Activated CD8-positive, alpha-beta memory T cell treated with anti-CD3 and anti-CD28 coated beads for 1 hour (primary cell): ENCODE data around the gene CREB5.

Source experiments
- DNase-seq, 2 donors: peaks; one replicate each; pipeline ENCODE4 v3.0.0-alpha.2; 2020; ENCODE audit warnings: low read depth in 1 of 2; ENCODE audit errors: extremely low read depth in 1 of 2

CREB5 gene

DNA sequence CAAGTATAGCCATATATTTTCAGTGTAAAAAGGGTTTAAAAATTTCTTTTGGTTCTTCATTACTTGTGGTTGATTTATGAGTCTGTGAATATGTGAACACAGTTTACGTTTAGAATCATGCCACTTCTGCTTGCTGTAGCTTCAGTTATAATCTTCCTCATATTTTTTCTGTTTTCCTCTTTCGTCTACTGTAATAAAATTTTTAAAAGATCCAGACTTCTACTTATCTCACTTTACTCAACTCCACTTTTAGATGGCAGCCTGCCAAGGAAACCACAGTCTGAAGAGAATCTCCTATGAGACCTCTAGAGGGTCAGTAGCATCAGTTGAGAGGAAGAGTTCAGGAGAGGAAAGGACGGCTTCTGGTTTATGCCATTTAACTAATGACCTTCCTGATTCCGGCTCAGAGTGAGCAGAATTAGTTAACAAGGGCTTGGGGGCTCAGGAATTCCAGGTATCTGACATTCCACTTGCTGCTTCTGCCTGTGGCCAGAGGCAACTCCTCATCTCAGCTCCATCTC lies 21.4 kb downstream of the CREB5 start:
- DNase-seq: no peak

DNA sequence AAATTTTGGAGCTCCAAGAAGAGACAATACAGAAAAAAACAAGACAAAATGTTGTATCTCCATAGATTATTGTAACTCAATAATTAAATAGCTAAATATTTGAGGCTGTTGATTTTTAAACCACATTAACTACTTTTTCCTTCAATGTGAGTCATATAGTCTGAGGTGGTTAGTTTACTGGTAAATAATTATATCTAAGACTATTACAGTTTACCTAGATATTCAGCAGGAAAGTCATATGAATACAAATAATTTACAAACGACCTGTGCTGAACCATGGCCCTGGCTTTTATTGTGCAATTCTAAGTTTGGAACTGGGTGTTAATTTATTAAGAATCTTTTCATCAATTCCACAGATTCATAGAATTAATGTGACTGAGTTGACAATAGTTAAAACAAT lies 22.2 kb downstream of the CREB5 start:
- DNase-seq: no peak

DNA sequence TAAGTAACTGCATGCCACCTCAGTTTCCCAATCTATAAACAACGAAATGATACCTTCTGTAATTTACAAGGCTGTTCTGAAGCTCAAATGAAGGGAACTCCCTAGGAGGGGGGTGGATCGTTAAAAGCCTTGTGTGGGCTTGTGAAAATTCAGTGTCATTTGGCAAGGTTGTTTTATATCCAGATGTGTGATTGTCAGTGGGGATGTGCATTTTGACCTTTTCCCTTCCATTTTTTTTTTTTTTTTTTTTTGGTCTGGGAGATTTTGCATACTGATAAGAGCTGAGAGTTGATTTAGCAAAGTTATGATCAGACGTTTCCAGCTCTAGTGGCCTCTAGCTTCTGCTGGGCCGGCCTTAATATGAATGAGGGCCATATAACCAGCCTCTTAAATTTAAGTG lies 22.8 kb downstream of the CREB5 start:
- no peak for DNase-seq

DNA sequence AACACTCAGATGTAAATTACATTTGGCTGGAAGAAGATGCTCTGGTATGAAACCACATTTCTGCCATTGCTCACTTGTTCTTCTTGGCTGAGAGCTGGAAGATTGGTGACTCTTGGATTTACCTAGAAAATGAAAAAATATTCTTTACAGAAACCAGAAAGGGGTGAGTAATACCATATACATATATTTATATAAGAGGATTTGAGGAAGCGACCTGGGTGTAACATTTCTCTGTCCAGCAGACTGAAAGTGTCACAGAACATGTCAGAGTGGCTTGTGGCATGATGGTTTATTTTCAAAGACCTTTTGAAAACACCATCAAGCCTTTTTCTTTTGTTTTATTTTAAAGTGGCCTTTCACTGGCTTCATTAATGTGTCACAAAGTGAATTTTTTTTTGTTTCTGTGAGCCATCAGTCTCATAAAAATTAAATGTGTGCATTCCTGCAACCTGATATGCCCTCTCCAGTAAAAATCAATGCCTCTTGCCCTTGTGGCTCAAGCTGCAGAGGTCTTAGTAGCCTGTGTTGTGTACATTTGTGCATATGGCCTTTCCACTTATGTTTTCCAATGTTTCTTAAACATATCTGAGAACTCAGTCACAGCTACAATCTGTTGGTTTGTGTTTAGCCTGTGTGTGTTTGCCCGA lies 23.5 kb downstream of the CREB5 start:
- no peak for DNase-seq

DNA sequence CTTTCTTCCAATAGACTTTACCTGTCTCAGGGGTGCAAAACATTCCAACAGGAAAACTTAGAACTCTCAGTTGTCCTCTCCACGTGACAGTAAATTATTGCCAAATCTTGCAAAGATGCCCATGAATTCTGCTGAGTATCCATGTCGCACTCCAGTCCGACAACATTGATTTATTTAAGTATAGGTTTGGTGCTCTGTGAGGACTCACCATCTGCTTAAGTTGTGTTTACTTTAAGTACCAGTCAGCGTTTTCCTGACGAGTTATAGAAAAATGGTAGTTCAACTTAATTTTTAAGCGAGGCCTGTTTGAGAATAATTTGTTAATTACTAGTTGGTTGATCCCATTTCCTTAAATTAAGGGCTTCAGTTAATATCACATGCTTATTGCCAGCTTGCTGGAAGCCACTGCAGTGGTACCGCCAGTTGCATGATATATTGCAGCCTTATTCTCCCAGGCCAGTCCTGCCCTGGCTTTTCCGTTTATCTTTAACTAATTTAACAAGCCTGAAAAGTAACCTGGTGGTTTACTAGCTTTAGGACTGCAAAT lies 27.8 kb downstream of the CREB5 start:
- no peak for DNase-seq

DNA sequence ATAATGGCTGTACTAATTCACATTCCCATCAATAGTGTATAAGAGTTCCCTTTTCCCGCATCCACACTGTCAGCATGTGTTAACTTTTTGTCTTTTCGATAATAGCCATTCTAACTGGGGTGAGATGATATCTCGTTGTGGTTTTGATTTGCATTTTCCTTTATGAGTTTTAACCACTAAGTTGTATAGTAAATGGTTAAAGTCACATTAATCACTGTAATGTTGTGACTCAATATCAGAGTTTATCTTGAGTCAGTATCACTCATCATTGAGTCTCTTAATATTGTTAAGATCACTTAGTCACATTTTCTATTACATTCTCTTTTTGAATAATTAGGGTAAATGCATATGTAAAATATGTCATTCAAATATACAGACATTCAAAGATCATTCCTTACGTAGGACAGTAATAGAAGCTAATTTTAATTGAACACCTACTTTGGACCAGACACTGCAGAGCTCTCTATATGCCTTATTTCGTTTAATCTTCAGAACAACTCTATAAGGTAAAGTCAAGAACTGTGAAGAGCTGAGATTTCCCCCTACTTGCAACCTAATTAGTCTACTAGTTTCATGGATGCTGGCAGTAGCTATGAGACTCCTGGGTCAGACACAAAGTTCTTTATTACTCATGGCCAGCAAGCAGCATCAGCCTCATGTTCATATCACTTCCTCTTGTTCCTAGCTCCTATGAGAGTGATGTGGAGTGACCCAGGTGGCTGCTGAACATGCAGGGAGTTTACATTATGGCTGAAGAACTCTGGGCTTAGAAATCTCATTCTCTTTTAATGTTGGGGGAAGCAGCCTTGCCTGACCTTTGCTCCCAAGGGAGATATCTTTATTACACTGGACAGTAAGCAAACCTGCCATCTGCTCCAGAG lies 30.5 kb downstream of the CREB5 start:
- no peak for DNase-seq

DNA sequence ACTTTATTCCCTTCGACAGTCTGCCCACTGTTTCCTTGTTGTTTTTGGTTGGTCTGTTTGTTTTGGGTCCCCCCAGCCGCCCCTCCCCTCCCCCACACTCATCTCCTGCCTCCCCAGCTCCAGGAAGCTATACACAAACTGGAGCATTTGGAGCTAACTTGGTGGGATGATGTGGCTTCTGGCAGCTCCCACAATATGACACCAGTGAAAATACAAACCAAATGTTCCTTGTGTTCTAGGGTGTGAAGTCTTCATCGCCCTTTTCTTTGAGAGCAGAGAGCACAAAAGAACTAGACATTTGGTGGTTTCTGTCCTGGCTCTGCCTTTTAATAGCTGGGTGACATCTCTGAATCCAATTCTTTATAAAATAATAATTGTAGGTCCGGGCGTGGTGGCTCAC lies 33.8 kb downstream of the CREB5 start:
- no peak for DNase-seq

DNA sequence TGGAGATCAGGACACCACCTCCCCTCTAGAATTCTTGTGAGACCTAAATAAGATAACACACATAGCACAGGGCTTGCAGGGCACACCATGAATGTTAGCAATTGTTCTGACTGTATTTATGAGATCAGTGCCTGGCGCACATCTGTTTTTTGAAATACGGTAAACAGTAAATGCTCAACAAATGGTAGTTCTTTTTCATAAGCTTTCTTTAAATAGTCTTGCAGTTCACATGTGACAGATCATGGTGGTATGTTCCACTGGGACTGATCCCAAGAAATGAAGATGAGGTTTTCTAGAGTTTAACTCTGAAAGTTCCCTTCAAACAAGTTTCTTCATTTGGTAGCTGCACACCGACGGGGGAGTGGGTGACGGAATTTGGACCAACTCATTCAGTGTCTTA lies 34.8 kb downstream of the CREB5 start:
- DNase-seq: no peak

DNA sequence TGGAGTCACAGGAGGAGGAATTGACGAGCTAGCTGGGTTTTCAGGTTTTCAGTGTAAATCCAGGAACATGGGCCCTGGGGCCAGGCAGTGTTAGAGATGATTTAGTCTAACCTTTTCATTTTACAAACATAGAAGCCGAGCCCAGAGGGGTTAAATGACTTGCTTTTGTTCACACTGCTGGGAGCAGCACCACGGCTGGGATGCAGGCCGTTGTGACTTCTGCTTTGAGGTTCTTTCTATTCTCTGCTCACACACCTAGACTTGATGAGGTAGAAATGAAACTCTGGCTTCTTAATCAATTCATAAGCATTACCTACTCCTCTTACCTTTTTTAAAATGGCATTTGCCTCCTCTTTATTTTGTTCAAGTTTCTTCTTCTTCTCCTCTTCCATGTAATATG lies 36.4 kb downstream of the CREB5 start:
- no peak for DNase-seq

DNA sequence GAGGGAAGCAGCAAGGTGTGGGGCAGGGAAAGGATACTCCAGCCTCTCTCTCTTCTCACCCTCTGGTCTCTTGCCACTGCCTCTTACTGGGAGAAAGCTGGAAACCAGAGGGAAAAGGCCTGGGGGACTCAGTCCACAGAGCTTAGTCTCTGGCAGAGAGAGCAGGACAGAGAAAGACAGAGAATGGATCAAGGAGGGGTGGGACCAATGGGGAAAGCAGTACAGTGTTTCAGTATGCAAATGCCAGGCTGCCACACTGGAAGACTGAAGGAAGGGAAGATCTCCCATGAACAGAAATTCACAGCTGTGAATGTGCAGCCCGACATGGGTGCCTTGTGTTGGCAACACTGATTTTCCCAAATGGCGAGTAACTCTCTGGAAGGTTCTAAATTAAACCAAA lies 40.4 kb downstream of the CREB5 start:
- no peak for DNase-seq

DNA sequence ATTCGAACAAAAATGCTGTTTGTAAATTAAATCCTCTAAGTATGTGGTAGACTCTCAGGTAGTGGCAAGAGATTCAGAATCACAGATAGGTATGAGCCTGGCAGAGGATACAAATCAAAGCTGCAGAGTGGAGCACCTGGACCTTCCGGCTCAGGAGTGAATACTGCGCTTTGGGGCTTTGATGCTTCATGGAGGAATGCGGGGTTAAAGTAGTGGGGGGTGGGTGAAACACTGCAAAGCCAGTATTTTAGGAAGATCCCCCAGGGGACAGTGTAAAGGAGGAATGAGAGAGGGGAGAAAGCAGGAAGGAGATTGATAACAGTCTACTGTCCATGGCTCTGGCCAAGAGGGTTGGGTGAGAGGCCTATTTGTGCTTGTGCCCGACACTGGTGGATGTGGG lies 43.2 kb downstream of the CREB5 start:
- no peak for DNase-seq

DNA sequence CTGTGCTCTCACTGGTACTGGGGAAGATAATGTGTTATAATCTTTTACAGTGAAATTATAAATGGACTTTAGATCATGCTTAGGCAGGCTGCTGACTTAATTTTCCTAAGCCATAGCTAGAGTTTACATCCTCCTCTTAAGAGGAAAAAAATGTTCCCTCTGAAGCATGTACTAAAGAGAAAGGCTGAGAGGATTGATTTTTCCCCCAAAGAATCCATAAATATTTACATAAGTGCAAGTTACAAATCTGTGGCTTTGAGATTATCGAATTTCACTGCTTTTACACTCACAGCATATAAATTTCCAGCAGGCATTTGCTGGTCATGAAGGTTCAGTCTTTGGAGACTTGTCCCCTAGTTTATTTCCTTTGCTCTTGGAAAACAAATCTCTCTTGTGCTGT lies 43.7 kb downstream of the CREB5 start:
- DNase-seq: no peak

DNA sequence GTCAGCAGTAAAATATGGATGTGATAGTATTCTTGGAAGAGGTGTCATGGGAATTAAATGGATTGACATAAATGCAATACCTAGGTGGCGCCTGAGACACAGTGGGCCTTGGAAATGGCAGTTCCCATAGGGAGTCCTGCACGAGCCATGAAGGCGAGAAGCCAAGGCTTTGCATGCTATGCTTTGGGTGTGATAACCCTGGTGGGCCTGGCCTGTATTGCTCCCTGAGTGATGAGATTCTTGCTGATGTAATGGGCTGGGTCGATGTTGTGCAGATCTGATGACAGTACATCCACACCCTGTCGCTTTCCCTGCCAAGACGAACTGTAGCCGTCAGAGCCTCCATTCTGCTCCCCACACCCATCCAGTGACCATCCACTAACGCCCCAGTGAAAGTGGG lies 46.4 kb downstream of the CREB5 start:
- DNase-seq: no peak

DNA sequence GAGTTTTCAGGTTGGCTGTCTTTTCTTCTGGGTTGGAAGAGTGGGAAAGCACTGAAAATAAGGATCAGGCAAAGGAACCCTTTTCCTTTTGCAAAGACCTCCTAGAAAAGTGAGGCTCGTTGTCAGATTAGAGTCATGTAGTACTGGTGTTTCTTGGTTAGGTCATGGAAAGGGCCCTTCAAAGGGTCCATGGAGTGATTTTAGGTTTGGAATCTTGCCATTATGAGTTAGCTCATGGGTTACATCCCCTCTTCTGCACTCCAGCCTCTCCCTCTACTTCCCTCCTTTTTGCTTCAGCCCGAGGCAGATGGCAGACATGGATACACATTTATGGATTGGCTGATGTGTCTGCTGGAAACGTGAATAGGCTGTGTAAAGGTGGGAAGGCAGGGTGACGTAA lies 47.0 kb downstream of the CREB5 start:
- no peak for DNase-seq

DNA sequence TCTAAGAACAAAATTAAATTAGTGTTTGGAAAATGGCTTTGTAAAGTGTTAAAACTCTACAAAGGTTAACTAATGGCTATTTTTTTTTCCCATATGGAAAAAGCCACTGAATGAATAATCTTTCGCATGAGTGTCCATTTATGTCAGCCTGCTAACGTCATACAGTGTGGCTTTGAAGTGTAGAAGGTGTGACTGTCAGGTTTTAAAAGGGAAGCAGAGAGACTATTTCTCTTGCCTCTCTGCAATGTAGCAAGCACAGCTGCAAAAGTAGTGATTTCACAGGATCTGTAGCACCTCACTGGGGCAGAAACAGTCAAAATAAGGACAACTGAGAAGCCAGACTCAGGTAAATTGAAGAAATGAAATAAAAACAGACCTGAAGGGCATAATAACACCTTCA lies 53.4 kb downstream of the CREB5 start:
- no peak for DNase-seq

DNA sequence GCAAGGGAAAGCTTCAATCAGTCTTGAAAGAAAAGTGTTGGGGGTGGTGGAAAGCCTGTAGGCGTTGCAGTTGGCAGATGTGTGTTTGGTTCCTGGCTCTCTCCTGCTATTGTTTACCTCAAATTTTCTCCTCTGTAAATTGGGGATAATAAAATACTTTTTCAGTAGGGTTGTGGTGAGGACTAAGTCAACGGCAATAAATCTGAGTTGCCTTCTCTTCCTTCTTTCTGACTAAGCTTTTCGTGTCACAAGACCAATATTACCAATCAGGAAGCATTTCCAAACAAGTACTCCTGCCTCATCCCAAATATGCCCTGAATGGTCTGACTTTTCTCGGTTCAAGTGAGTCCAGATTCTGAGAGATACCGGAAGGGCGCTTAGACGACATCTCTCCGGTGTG lies 54.0 kb downstream of the CREB5 start:
- DNase-seq: no peak

DNA sequence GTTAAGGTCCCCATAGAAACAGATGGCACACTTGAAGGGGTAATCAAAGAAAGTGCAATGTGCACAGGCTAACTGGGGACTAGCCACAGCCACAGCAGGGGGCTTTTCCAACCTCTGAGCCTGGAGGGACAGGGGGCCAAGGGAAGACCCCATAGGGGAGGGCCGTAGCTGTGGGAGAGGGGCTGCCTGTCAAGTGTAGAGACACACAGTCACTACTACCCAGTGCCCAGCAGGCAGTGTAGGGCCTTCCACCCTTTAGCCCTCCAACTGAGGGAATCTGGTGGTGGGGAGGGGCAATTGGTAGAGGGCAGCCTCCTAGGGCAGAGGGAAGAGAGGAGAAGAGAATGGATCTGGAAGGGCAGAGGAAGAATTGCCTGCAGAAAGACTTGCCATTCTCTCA lies 54.6 kb downstream of the CREB5 start:
- DNase-seq: no peak

DNA sequence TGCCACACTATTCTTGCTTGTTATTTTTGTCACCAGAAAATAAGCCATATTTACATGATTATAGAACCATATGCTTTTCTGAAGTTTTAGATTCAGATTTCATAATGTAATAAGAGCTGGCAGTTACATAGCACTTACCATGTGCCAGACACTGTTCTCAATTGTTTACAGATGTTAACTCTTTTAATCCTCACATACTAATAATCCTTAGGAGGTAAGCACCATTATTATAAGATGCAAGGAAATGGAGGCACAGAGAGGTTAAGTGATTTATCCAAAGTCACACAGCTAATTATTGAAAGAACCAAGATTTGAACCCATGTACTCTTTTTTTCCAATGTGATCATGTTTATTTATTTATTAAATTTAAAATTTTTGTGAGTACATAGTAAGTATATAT lies 57.2 kb downstream of the CREB5 start:
- no peak for DNase-seq

DNA sequence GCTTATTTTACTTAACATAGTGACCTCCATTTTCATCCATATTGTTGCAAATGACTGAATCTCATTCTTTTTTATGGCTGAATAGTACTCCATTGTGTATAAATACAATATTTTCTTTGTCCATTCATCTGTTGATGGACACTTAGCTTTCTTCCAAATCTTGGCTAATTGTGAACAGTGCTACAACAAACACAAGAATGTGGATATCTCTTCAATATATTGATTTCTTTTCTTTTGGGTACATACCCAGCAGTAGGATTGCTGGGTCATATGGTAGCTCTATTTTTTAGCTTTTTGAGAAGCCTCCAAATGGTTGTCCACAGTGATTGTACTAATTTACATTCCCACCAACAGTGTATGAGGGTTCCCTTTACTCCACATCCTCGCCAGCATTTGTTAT lies 58.0 kb downstream of the CREB5 start:
- no peak for DNase-seq

DNA sequence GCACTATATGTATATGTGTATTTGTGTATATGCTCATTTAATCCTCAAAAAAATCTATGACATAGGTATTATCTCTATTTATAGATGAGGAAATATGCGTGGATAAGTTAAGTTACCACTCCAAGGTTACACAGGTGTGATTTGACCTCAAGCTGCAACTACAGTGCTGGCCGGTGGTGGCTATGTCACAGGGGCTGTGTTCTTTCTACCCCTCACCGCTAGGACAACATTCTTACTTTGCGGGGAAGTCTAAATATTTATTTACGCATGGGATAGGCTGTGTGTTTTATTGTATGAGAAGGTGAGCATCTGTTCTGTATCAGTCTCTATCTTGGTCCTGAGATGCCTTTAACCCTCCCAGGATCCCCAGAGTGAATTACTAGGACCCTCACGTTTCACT lies 60.0 kb downstream of the CREB5 start:
- no peak for DNase-seq

DNA sequence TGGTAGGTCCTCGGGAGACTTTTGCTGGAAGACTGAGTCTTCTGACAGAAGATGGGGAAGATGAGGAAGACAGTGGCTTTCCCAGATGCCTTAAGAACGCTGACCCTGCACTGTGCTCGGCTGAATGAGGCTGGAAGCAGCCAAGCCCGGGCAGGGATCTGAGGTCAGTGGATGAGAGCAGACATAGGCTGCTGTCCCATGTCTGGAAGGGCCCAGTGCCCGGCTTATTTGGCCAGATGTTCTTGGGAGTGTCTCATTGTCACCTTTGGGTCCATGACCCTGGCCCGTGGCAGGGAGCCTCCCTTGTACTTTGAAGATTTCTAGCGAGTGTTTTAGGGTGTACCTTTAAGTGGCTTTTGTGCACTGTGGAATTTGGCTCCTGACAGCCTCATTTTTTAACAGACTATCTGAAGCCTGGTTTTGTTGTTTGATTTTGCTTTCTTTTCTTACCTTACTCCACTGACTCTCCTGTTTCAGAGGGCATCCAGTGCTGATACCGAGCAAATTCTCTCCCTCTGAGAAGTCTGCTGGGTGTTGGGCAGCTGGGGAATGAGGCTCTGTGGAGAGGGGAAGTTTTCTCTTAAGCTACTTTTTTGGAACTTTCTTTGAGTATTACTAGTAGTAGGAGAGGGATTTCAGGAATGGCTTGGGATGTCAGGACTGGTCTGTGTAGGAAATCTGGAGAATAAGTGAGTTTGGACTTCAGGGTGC lies 61.4 kb downstream of the CREB5 start:
- DNase-seq: no peak

DNA sequence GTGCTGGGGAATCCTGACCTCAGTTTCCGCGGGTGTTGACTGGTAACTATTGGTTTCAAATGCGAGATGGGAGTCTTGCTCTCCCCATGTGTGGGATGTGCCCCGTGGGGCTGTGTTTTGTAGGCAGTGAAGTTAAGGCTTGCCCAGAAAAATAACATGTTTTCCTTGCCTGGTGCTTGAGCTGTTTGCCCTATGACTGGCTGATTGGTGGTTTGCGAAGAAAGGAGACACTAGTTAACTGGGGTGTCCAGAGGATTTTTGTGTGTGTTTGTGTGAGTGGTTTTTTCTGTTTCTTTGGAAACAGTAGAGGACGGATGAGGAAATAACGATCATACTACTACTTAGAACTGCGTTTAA lies 61.9 kb downstream of the CREB5 start:
- DNase-seq: no peak
